GM19463 (cell line): Measurements from ENCODE around the gene SNX24.
A peak's percentile ranks its signal among the peaks of the same experiment; 100 is the strongest.
"Not testable (repeated sequence)": the region's sequence is repeated elsewhere in the genome, so short reads cannot be mapped to it uniquely, and the experiment has no call there.

Source experiments
- ATAC-seq: cut with Tn5 transposase; IDR thresholded peaks from one replicate; pipeline ENCODE4 v1.9.1; 2021; ENCODE audit warnings: mild to moderate bottlenecking, moderate library complexity; ENCODE audit not compliant: unreplicated experiment

Gene SNX24, protein sequence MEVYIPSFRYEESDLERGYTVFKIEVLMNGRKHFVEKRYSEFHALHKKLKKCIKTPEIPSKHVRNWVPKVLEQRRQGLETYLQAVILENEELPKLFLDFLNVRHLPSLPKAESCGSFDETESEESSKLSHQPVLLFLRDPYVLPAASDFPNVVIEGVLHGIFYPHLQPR

DNA sequence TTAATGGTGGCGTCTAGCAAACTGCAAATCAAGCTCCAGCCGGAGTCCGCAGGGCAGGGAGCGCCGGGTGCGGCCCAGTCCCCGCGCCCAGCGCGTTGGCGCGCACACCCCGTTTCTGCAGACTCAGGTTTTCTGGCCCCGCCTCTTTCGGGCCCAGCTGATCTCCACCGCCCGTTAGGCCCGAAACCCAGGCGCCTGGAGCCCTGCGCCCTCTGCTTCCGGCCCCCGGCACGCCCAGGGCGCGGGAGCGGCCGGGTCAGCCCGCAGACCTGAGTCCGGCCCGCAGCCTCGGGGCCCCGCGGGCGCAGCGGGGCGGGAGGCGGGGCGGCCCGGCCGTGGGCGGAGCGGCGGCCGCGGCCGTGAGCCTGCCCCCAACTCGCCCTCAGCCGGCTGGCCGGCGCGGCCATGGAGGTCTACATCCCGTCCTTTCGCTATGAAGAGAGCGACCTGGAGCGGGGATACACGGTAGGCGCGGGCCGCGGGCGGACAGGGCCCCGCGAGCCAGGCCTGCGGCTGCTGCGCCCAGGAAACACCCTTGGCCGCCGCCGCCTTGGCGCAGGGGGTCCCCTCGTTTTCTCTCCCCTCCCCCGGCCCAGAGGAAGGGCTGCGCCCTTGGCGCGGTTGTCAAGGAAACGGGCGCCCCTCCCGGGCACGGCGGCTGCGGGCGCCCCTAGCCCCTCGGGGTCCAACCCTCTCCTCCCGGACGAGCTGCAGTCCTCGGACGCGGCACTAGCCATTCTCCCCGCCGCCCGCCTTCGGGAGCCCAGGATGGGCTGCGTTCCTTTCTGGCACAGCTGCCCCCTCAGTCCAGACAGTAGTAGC lies at the start of gene SNX24:
Gene SNX24 (plus strand): TSS at position 385 of the 822 bp plus-strand sequence. CDS start 21 bp downstream, at position 406.
- ATAC-seq: peak; percentile 79

DNA sequence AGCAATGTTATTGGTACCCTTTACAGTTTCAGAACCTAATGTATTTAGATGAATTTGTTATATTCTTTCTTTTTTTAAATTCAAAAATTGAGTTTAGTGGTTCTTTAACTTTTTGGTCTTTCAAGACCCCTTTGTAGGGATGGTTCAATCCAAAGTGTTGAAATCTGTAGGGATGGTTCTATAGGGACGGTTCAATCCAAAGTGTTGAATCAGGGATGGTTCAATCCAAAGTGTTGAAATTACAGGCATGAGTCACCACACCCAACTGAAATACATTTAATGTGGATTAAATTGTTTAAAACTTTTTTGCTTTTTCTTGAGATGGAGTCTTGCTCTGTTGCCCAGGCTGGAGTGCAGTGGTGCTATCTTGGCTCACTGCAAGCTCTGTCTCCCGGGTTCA lies 39.9 kb upstream of the SNX24 start:
- no peak for ATAC-seq

- no peak for ATAC-seq
Measured at GRCh38 chr5:122810405-122810804, 35.0 kb upstream of the SNX24 start.

DNA sequence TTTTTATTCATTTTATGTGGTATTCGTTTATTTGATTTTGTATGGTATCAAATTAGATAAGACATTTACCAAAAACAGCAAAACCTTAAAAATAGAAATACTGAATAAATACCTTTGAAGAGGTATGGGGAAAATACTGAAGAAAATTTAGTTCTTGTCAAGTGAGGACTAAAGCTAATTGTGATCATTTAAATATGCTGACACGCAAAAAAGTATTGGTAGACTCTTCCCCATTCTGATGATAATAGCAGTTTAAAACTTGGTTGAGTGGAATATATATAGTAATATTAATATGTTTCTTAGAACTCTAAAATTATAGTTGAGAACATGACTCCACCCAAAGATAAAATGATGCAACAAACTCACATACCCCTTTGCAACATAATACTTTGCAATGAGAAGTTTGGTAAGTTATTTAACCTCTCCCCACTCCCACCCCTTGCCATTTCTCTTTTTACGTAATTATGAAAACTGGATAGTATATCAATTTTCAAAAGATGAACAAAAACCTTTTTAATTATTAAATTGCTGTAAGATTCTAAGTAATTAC lies 30.1 kb upstream of the SNX24 start:
- ATAC-seq: no peak

GRCh38 chr5:122816756-122817155 lies 28.7 kb upstream of the SNX24 start:
- ATAC-seq: no peak

- ATAC-seq: no peak
Measured at GRCh38 chr5:122831984-122832383, 13.4 kb upstream of the SNX24 start.

DNA sequence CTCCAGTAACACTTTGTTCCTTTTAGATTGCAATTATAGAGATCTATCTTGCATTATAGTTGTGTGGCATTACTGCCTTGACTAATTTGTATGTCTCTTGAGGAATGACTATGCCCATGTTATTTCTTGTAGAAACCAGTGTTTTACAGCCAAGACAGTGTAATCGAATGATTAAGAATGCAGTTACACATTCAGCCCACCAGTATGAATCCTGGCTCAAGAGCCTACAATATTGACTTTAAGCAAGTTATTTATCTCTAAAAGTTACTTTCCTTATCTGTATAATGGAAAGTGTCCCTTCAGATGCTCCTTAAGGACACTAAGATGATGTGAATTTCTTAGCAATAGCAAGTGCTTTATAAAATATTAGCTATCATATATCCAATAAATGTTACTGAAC lies 9.7 kb upstream of the SNX24 start:
- no peak for ATAC-seq

- no peak for ATAC-seq
Measured at GRCh38 chr5:122836947-122837346, 8.5 kb upstream of the SNX24 start.

DNA sequence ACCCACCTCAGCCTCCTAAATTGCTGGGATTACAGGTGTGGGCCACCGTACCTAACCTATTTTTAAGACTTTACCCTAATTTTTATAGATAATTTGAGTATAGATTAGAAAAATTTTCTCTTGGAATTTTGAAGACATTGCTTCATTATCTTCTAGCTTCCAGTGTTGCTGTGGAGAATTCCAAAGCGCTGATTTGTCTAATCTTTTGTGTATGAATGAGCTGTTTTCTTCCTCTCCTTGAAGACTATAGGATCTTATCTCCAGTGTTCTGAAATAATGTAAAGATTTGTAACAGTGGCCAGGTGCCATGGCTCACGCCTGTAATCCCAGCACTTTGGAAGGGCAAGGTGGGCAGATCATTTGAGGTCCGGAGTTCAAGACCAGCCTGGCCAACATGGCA lies 5.7 kb upstream of the SNX24 start:
- no peak for ATAC-seq

GRCh38 chr5:122842016-122842580 lies 3.3 kb upstream of the SNX24 start:
- ATAC-seq: no peak

DNA sequence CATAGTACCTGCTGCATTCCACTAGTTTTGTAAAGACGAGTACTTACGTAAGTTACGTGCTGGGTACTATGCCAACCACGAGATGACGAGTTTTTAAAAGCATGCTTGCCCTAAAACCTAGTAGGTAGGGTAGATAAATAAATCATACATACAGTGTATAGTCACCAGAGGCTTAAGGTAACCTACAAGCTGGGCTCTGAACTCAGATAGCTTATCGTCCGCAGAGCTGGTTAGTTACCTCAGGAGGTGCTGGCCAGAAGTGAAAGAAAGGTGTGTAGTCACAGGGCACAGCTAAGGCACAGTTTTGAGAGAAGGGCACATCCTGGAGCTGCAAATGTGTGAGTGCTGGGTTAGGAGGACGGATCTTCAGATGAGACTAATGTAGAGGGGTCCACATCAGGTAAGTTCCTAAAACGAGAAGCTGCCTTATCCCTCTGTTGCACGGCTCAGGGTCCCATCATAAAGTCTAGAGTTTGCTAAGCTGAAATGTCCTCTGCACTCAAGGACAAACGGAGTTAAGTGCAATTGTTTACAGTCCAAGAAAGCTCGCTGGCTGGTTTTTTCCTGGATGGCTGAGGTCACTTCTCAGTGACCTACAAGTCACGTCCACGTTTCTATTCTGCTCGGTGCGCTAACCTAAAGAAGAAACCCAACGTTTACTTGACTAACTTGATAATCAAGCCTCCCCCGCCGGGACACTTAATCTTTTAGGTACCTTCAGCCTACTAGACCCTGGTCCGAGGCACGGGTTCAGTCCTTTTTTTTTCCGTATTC lies 1.1 kb upstream of the SNX24 start:
- ATAC-seq: no peak

DNA sequence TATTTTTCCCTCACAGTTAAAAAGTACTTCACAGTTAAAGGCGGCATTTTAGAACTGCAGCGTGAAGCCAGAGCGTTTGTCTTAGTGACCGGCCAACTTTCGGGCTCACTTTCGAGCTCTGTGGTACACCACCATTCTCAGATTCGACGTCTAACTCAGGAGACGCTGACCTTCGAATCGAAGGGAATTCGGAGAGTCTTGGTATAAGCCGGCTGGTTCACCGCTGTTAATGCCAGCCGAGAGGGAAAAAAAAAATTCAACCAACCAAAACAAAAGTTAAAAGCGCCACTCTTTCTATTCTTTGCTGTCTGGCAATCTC lies 544 bp upstream of the SNX24 start:
- ATAC-seq: peak; percentile 31

- ATAC-seq: no peak
Measured at GRCh38 chr5:122846051-122846550, 688 bp downstream of the SNX24 start.

DNA sequence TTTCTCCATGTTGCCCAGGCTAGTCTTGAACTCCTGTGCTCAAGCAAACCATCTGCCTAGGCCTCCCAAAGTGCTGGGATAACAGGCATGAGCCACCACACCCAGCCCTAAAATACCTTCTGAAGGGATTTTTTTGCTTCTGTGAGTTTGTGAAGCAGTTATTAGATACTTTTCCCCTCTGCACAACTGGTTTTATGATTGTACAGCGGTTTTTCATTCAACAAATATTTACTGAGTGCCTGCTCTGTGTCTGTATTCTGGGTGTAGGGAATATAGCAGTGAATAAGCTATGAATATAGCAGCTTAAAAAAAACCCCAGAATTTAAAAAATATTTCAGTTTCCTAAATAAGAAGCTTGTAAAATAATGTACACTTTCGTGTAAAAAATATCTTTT lies 2.3 kb downstream of the SNX24 start:
- ATAC-seq: no peak

DNA sequence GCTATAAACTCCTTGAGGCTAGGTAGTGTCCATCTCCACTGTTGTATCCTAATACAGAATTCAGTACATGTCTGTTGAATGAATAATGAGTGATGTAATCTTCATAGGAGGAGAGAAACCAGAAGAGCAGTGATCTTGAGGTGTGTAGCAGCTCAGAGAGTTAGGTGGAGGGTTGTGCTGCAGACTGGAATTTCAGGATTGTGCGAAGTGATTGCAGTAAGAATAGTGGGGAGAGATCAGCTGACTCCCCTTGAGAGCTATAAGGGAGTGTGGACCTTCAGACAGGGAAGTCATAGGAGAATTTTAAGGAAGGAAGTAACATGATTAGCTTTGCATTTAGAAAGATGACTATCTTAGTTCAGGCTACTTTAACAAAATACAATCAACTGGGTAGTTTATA lies 4.4 kb downstream of the SNX24 start:
- no peak for ATAC-seq

GRCh38 chr5:122857538-122857937 lies 12.1 kb downstream of the SNX24 start:
- ATAC-seq: not testable (repeated sequence)

GRCh38 chr5:122858451-122858850 lies 13.0 kb downstream of the SNX24 start:
- no peak for ATAC-seq

GRCh38 chr5:122863240-122863639 lies 17.8 kb downstream of the SNX24 start:
- no peak for ATAC-seq

GRCh38 chr5:122863721-122864120 lies 18.3 kb downstream of the SNX24 start:
- ATAC-seq: no peak

- no peak for ATAC-seq
Measured at GRCh38 chr5:122864400-122864799, 19.0 kb downstream of the SNX24 start.

DNA sequence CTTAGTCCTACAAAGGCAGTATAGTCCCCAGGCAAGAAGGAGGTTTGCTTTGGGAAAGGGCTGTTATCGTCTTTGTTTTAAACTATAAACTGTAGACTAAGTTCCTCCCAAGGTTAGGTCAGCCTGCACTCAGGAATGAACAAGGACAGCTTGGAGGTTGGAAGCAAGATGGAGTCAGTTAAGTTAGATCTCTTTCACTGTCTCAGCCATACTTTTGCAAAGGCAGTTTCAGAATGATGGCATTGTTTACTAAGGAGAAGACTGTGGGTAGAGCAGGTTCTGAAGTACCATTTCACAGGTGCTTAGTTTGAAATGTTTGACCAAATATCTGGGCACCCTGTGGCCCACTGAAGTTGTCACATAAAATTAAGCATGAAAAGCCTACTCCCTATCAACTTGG lies 19.4 kb downstream of the SNX24 start:
- ATAC-seq: no peak
